ENCODE results near the gene EYS.

Gene EYS

DNA sequence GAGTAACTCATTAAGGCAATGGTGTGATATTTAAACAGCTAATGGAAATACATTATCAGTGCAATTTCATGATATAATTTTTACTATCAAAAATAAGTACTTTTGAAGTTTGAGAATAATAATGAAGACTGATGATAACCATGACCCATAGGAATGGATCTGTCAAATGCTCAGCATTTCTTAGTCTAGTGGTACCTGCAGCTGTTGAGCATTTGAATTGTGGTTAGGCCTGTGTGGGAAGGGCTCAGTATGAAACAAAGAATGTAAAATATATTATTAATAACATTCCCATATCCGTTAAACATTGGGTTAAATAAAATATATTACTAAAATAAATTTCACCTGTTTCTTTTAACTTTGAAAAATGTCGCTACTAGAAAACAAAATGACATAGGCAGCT is 1898.5 kb downstream of the EYS start:
- in situ Hi-C loops (cut with MboI; ENCODE audit: low pct_unique_long_range_greater_than_20kb, low sequenced_read_pairs, unreplicated experiment) = no loop called here
- no peak for DNase-seq (ENCODE audit: low spot score)
- TF ChIP-seq, protein P1, sequence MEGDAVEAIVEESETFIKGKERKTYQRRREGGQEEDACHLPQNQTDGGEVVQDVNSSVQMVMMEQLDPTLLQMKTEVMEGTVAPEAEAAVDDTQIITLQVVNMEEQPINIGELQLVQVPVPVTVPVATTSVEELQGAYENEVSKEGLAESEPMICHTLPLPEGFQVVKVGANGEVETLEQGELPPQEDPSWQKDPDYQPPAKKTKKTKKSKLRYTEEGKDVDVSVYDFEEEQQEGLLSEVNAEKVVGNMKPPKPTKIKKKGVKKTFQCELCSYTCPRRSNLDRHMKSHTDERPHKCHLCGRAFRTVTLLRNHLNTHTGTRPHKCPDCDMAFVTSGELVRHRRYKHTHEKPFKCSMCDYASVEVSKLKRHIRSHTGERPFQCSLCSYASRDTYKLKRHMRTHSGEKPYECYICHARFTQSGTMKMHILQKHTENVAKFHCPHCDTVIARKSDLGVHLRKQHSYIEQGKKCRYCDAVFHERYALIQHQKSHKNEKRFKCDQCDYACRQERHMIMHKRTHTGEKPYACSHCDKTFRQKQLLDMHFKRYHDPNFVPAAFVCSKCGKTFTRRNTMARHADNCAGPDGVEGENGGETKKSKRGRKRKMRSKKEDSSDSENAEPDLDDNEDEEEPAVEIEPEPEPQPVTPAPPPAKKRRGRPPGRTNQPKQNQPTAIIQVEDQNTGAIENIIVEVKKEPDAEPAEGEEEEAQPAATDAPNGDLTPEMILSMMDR (IDR thresholded peaks at IDR 0.05; ENCODE audit: extremely low read depth, insufficient read depth, missing control alignments) = no peak

DNA sequence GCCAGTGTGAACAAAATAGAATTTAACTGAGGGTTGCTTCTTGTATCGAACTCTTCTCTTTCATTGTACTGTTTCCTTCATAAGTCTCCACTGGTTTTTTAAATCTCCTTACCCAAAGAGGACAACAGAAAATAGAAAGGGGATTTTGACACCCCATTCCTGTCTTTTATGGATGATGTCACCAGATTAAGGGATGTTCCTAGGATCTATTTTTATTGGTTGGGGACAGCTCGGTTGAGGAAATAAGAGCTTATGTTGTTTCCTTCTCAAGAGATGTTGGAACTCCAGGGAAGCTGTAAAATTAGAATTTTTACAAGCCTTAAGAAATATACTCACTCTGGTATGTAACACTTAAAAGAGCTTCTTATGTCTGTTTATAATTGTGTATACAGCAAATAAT is 1900.0 kb downstream of the EYS start:
- TF ChIP-seq, protein P1 (IDR thresholded peaks at IDR 0.05; ENCODE audit: extremely low read depth, insufficient read depth, missing control alignments) = no peak
- in situ Hi-C loops (cut with MboI; ENCODE audit: low pct_unique_long_range_greater_than_20kb, low sequenced_read_pairs, unreplicated experiment) = no loop called here
- DNase-seq (ENCODE audit: low spot score) = no peak

DNA sequence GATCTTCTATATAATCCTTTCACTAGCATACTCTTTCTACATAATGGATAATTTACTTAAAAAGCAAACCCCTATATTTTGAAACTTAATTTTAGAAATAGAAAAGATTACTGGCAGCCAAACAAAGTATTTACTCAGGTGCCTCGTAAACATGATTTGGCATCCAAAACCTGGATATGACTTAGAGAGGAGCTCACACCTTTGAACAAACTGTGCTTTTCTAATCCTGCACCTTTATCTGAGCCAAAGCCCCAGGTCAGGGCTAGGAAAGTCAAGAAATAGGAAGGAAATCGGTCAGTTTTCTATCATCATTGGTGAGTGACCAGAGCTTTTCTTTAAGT is 1900.5 kb downstream of the EYS start:
- in situ Hi-C loops (cut with MboI; ENCODE audit: low pct_unique_long_range_greater_than_20kb, low sequenced_read_pairs, unreplicated experiment) = no loop called here
- TF ChIP-seq, protein P1 (IDR thresholded peaks at IDR 0.05; ENCODE audit: extremely low read depth, insufficient read depth, missing control alignments) = no peak
- DNase-seq (ENCODE audit: low spot score) = no peak

DNA sequence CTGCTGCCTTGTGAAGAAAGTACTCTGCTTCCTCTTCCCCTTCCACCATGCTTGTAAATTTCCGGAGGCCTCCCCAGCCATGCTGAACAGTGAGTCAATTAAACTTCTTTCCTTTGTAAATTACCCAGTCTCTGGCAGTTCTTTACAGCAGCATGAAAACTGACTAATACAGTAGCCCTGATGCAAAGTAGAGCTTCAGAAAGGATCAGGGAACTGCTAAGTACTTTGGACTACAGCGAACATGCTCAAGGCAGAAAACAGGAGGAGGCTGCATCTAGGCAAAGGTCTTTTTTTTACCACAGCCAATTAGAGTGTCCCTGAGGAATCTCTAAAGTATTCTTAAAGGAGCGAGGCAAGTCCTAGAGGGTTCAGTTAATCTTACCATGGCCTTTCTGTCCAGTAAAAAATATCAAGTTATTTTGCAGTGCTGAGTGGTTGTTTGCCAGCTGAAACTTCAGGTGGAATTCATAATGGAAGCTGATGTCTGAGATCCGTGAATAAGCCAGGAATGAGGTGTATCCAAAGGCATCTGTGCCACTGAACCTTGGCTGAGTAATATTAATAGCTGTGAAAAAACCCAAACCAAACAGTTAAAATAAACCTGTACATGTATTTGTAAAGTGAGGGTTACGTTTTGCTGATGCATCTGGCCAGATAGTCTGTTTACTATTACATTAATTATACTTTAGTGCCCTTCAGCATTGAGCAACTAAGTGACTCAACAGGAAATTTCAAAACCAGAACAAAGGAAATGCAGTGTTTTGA is 1901.0 kb downstream of the EYS start:
- in situ Hi-C loops (cut with MboI; ENCODE audit: low pct_unique_long_range_greater_than_20kb, low sequenced_read_pairs, unreplicated experiment) = no loop called here
- DNase-seq (ENCODE audit: low spot score) = no peak
- TF ChIP-seq, protein P1 (IDR thresholded peaks at IDR 0.05; ENCODE audit: extremely low read depth, insufficient read depth, missing control alignments) = no peak

DNA sequence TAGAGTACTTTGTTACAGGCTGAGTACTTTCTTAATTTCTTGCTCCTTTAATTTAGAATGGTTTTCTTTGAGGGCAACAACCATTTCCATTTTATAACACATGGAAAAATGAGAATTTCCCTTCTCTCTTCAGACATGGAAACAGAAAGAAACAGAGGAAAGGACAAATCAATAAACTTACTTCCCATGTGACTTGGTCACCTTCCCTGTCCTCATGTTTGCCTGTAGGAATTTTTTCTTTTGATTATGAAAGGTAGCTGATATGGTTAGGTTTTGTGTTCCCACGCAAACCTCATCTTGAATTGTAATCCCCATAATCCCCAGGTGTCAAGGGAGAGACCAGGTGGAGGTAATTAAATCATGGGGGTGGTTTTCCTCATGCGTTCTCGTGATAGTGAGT is 1901.7 kb downstream of the EYS start:
- in situ Hi-C loops (cut with MboI; ENCODE audit: low pct_unique_long_range_greater_than_20kb, low sequenced_read_pairs, unreplicated experiment) = no loop called here
- TF ChIP-seq, protein P1 (IDR thresholded peaks at IDR 0.05; ENCODE audit: extremely low read depth, insufficient read depth, missing control alignments) = no peak

DNA sequence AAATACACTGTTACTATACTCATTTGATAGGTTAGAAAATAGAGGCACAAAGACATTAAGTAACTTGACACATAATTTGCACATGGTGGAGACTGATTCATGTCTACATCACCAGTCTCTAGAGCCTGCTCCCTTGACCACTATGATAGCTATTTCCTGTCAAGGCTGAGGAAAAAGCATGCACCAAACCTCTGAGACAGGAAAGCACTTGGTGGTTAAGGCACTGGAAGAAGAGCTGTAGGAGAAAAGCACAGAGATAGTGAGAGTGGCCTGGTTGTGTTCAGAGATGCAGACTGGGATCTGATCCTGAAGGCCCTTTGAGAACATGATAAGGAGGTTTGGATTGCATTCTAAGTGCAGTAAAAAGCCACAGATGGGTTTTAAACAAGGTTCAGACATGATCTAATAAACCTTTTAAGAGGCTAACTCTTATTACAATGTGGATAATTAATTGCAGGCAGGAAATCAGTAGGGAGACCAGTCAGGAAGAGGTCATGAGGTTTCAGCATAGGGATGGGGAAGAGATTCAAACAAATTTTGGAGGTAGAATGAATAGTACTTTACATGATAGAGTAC is 1902.6 kb downstream of the EYS start:
- DNase-seq (ENCODE audit: low spot score) = no peak
- TF ChIP-seq, protein P1 (IDR thresholded peaks at IDR 0.05; ENCODE audit: extremely low read depth, insufficient read depth, missing control alignments) = no peak
- in situ Hi-C loops (cut with MboI; ENCODE audit: low pct_unique_long_range_greater_than_20kb, low sequenced_read_pairs, unreplicated experiment) = no loop called here

More for the DNA sequence above, 1901.7 kb downstream of the EYS start:
- no peak for DNase-seq (ENCODE audit: low spot score)
